ENCODE results near the gene LCT. TPM values are rescaled to one million over a fixed set of nuclear protein-coding genes. Genes with fewer than 3 reads are reported as not detected.

LCT gene
- polyA plus RNA-seq, 1 of the 3 experiments (the other 2 are of a cell fraction), result not detected

- Histone ChIP-seq H3K27ac (ENCODE audit: low read depth in 2 of 2, low read length in 1 of 2) (no peak overlapping the region), H4K20me1 (ENCODE audit: insufficient read depth) (no peaks in the 10 kb centered on the region), H3K4me3 (ENCODE audit: low read depth in 2 of 2, low read length in 1 of 2) (no peak overlapping the region), H3K4me1 (ENCODE audit: control insufficient read depth in 1 of 2, insufficient read depth in 2 of 2, low read depth in 1 of 2, low read length in 1 of 2) (no peaks in the 10 kb centered on the region), H3K79me2 (ENCODE audit: insufficient read depth) (no peaks in the 10 kb centered on the region; the same call in 1 of the 2 replicates), H3K27me3 (ENCODE audit: insufficient read depth) (no peaks in the 10 kb centered on the region), H3K4me2 (no peak overlapping the region), H3K9ac (no peak overlapping the region), H3F3A (replicated peaks; ENCODE audit: insufficient read depth) (no peaks in the 10 kb centered on the region), H3K36me3 (replicated peaks in 1 of 2; ENCODE audit: control insufficient read depth in 1 of 2, insufficient read depth in 2 of 2, low read length in 1 of 2) (peaks cover 35 to 48% of the 10 kb centered on the region in 2 experiments), H3K9me3 (no peaks in the 10 kb centered on the region), H2AFZ (ENCODE audit: low read depth) (no peak overlapping the region), H3K9me2 (no peaks in the 10 kb centered on the region)
- 97% methylated on average over 3 of the region's 3 CpGs for WGBS (ENCODE audit: low lambda C conversion rate)
- no peak for TF ChIP-seq GATA2 (CRISPR knock-in tag; IDR thresholded peaks at IDR 0.05)
- TF ChIP-seq ZBTB33 (IDR thresholded peaks at IDR 0.05; ENCODE audit: borderline replicate concordance, low read depth), result no peak
- no peak for TF ChIP-seq EP300 (IDR thresholded peaks at IDR 0.05; ENCODE audit: borderline replicate concordance in 1 of 2, low read depth in 1 of 2, low read length in 1 of 2)
- TF ChIP-seq CHD2 (IDR thresholded peaks at IDR 0.05; ENCODE audit: low read length, partially characterized antibody), result no peak
- no peak for TF ChIP-seq TEAD4 (IDR thresholded peaks at IDR 0.05; ENCODE audit: borderline replicate concordance, insufficient read depth)
- no peak for TF ChIP-seq JUND (IDR thresholded peaks at IDR 0.05)
- TF ChIP-seq USF1 (IDR thresholded peaks at IDR 0.05; ENCODE audit: borderline replicate concordance, low read depth), result no peak
- no peak for TF ChIP-seq REST (IDR thresholded peaks at IDR 0.05; ENCODE audit: low read depth, low read length)
- TF ChIP-seq POLR2AphosphoS5 (IDR thresholded peaks at IDR 0.05; ENCODE audit: low read depth, low read length), result no peak
- TF ChIP-seq FOSL2 (IDR thresholded peaks at IDR 0.05; ENCODE audit: borderline replicate concordance, low read depth), result no peak
- TF ChIP-seq NRF1 (IDR thresholded peaks at IDR 0.05; ENCODE audit: low read depth, low read length), result no peak
- TF ChIP-seq EZH2phosphoT487 (IDR thresholded peaks at IDR 0.05; ENCODE audit: borderline replicate concordance, low read depth), result no peak
- TF ChIP-seq RCOR1 (IDR thresholded peaks at IDR 0.05; ENCODE audit: low read length), result no peak
- no peak for TF ChIP-seq GABPA (IDR thresholded peaks at IDR 0.05; ENCODE audit: low read depth)
- DNase-seq, result no peak
- POLR2A ChIA-PET, result no interaction called here
- CTCF ChIA-PET, result no interaction called here
Measured at GRCh38 chr2:135849087-135849486, 12.1 kb upstream of the LCT start.

Measured in SK-N-SH (cell line).